ENCODE measurements around the gene CDC42BPA.
"Not testable (repeated sequence)": the region's sequence is repeated elsewhere in the genome, so short reads cannot be mapped to it uniquely, and the experiment has no call there.

The CDC42BPA gene

GRCh38 chr1:227112538-227112937, 205.8 kb downstream of the CDC42BPA start:
- DNase-seq: no peak

DNA sequence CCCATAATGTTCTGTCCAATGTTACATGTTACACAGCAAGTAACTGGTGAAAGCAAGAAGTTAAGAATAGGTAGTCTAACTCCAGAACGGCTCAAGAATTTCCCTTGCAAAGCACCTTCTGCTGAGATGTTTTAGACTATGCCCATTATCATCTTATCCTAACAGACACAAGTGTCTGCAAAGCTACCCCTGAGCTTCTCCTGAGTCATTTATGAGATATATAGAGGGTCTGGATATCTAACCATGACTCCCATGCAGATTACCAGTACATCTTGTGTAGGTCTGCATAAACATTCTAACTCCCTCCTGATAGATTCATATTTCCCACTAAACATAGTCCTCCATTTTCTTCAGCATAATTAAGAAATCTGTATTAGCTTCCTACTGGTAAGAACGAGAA, 206.5 kb downstream of the CDC42BPA start:
- no peak for DNase-seq

DNA sequence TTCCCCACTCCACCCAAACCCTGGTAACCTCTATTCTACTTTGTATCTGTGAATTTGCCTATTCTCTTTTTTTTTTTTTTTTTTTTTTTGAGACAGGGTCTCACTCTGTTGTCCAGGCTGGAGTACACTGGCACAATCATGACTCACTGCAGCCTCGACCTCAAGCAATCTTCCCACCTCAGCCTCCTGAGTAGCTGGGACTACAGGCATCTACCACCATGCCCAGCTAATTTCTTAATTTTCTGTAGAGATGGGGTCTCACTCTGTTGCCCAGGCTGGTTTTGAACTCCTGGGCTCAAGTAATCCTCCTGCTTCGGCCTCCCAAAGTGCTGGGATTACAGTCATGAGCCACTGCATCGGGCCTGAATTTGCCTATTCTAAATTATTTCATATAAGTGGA, 213.0 kb downstream of the CDC42BPA start:
- not testable (repeated sequence) for DNase-seq

GRCh38 chr1:227102056-227102455, 216.2 kb downstream of the CDC42BPA start:
- DNase-seq: no peak

- DNase-seq: no peak
Observed at GRCh38 chr1:227094249-227094966, 223.9 kb downstream of the CDC42BPA start.

- DNase-seq: no peak
Observed at GRCh38 chr1:227093309-227093708, 225.0 kb downstream of the CDC42BPA start.

DNA sequence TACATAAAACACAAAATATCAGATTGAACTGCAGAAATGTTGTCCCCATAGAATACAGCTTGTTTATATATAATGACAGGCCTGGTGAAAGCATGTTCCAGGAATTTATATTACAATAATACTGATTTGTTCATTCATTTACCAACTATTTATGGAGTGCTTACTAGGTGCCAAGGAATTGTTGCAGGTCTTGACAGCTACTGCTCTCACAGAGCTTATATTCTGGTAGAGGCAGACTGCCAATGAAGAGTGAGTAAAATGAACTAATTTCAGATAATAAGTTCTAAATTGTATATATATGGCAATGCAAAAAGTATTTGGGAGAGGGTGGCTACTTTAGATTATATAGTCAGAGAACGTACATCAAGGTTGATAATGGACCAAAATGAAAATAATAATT, 226.2 kb downstream of the CDC42BPA start:
- DNase-seq: no peak

GRCh38 chr1:227086636-227087035, 231.7 kb downstream of the CDC42BPA start:
- DNase-seq: no peak

GRCh38 chr1:227082999-227083746, 235.1 kb downstream of the CDC42BPA start:
- DNase-seq: no peak

DNA sequence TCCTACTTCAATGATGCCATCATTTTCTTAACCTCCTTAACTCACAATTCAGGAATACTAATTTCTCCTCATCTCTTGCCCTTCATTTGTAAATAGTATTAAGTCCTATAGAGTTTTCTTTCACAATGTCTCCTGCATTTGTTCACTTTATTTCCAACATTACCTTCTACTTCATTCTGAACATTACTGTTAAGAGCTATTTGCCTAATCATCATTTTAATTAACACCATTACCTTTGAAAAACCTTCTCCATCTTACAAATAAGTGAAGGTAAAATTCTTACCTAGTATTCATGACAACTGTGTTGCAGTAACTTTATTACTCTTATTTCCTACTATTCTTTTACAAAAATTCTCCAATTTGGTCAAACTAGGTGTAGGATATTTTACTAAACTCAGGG, 240.5 kb downstream of the CDC42BPA start:
- DNase-seq: no peak

DNA sequence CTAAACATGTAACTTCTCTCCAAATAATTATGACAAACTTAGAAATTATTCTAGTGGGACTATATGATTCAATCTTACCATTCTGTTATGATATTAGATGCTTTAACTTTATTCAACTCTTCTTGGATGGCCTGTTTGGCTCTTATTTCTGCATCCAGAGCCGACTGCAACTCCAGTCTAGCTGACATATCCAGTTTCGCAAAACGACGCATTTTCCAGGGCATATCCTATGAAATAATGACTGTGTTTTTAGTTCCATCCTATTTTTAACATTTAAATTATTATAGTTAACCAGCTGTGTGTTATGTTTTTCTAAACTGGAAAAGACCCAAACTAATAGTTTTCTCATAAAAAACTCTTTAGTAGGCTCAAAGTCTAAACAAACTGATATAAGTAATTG, 244.5 kb downstream of the CDC42BPA start:
- DNase-seq: no peak

DNA sequence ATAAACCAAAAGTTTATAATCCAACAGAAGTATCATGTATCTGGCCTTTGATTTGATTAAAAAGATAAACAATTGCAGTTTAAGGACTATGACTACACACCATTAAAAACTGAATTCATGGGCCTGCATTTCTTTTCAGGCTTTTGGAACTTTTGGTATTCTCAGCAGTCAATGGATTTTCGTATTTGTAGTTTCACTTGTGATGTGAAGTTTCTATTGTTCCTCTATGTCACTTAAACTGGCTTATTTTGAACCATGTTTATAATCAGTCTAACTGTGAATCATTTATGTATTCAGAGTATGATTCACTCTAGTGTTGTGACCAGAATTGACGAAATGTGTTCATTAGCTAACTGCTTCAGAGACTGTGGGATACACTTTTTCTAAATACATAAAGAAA, 245.3 kb downstream of the CDC42BPA start:
- DNase-seq: no peak

DNA sequence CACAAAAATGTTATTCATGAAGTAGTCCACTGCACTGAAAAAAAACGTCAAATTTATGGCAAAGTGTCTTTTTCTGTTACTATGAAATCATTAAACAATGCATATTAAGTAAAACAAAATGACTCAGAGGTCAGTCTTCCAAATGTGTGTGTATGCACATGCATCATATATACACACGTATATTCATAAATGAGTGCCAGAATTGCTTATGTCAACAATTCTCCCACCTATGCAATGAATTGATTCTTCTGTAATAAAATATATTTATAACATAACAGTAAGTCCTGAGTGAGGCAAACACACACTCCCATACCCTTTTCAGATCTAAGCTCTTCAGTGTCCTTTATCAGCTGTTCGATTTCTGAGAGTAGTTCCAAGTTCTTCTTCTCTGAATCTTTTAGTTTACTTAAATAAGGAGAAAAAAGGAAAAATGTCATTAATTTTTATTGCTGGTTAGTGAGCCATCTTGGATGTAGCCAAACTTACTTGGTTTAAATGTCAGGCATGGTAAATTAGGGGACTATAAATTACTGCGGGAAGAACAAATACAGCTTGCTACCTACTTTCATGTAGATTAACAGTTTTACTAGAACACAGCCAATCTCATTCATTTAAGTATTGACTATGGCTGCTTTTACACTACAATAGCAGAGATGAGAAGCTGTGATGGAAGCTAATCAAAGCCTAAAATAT, 246.3 kb downstream of the CDC42BPA start:
- no peak for DNase-seq

GRCh38 chr1:227070638-227071285, 247.5 kb downstream of the CDC42BPA start:
- DNase-seq: no peak

DNA sequence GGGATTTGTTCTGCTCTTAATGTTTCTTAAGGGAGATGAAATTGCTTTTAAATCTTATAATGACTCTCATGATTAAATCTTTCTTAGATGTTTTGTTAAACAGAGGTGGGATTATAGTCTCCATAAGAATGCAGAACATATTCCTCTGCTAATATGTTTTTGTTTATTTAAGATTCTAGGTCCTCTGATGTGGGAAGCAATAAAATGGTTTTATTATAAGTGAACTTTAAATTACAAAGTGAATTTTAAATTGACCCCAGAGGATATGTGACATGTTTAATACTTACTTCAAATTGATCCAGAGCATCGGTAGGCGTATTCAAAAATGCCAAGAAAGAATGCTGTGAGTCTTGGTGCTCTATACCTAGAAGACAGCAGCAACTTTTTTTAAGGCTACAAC, 248.8 kb downstream of the CDC42BPA start:
- DNase-seq: no peak

DNA sequence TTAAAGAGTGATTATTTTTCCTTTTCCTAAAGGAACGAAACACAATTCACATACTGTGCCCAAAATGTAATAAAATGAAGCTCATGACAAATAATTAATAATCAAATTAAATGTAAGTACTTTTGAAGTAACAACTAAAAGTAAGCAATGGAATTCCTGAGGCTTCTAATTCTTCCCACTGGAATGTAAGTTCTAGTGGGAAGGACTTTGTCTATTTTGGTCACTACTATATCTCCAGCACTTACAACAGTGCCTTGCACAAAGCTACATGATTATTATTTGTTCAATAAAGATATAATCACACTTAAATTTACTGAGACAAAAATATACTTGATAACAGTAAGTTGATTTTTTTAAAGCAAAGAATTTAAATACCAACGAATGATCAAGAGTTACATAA, 249.4 kb downstream of the CDC42BPA start:
- no peak for DNase-seq

- no peak for DNase-seq
Observed at GRCh38 chr1:227066999-227067398, 251.3 kb downstream of the CDC42BPA start.

DNA sequence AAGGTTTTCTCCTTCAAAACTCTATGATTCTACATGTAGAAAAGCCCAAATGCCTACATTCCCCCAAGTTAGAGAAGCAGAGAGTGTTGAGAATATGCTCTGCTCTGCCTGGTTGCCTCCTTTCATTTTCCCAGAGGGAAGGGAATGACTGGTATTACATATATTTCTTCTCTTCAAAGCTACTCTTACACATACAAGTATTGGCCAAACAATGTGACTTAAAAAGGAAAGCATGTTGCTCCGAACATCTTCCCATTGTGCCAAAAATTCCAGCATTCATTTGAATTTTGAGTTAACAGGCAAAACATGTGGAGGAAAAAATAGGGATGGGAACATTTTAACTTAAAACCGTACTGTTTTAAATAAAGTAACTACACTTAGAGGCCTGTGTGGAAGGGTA, 253.0 kb downstream of the CDC42BPA start:
- no peak for DNase-seq

- DNase-seq: no peak
Observed at GRCh38 chr1:227062306-227062705, 256.0 kb downstream of the CDC42BPA start.

GRCh38 chr1:227059076-227059475, 259.2 kb downstream of the CDC42BPA start:
- DNase-seq: no peak

DNA sequence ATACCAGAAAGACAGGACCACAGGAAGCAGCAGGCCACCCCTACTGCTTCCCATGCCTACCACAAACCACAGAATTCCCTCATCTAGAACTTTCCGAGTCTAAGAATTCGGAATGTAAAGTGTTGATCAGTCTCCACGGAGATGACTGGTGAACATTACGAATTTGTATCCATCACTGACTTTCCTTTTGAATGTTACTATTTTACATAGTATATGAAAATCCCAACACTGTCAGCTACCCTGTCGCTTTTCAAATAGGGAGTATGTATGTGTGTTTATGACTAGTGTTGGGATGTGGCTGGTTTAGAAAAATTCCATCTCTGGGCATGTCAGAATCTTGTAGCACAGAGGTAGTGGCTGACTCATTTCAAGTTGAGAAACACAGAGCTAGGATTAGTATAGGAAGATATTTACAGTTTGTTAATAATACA, 260.0 kb downstream of the CDC42BPA start:
- DNase-seq: no peak

GRCh38 chr1:227049253-227049652, 269.0 kb downstream of the CDC42BPA start:
- DNase-seq: no peak

- no peak for DNase-seq
Observed at GRCh38 chr1:227043755-227044154, 274.5 kb downstream of the CDC42BPA start.

All from SHP77 treated with DMSO at 0.1 percent for 48 hours (cell line).